HCT116 (cell line): ENCODE data around the gene PPP2R5B. TPM values are rescaled to one million over a fixed set of nuclear protein-coding genes. Genes with fewer than 3 reads are reported as not detected.

ENCODE experiments used
- ATAC-seq: fragments of 200-7000 bp; cut with Tn5 transposase; 2 replicates; pipeline ENCODE4 v1.9.1; 2020; ENCODE audit warnings: mild to moderate bottlenecking, moderate library complexity
- BruUV-seq: library from RNA; stranded (reverse); fragments of 400-500 nt; replicated peaks from 2 replicates; lab custom pipeline; 2021; lab: Mats Ljungman, UMichigan
- CTCF ChIA-PET: fragments of 300-600 bp; sonication (Branson Sonifier 250); formaldehyde crosslinking; loops from one replicate; lab custom pipeline; 2021; ENCODE audit warnings: antibody characterized with exemption; lab: Charles Lee
- POLR2A ChIA-PET: fragments of 300-600, 350-600 bp; sonication (Branson Sonifier 250); formaldehyde crosslinking; loops from one replicate; lab custom pipeline; 2021; ENCODE audit warnings: antibody characterized with exemption; lab: Charles Lee
- RAD21 ChIA-PET, 2 experiments: fragments of 300-600 bp; sonication (Branson Sonifier 250); formaldehyde crosslinking; loops; one replicate each; lab custom pipeline; 2023; ENCODE audit warnings: low total read pairs in 2 of 2; ENCODE audit not compliant: uncharacterized antibody in 2 of 2, unreplicated experiment in 2 of 2, low non-redundant PET in 1 of 2; lab: Charles Lee
- DNase-seq: peaks from one replicate; pipeline ENCODE4 v3.0.0-alpha.2; 2010; ENCODE audit warnings: low read depth, low spot score
- H2AFZ ChIP-seq: fragments of 200-600 bp; shearing (Covaris generic), sonication (generic); 2 replicates; pipeline ENCODE4 v1.6.1; 2017; ENCODE audit warnings: low read depth, mixed run types, mixed read lengths, antibody characterized with exemption, low read length; ENCODE audit not compliant: poor library complexity, severe bottlenecking
- H3K27ac ChIP-seq: 2 replicates; pipeline ENCODE4 v1.5.1; 2012; ENCODE audit warnings: low read depth, low read length
- H3K27me3 ChIP-seq: fragments of 200-600 bp; sonication (generic); 2 replicates; pipeline ENCODE4 v1.6.1; 2016; ENCODE audit warnings: mixed run types, low read length, mixed read lengths; ENCODE audit not compliant: insufficient read depth
- H3K36me3 ChIP-seq, 2 experiments: fragments of 200-500 bp in 1 of 2; fragments of 200-600 bp in 1 of 2; sonication (Bioruptor generic) in 1 of 2; sonication (generic) in 1 of 2; 2 replicates each; pipeline versions ENCODE4 v1.5.1 to v1.6.1; 2014 to 2016; ENCODE audit warnings: low read length in 2 of 2, inconsistent platforms in 1 of 2, mixed read lengths in 1 of 2, mixed run types in 1 of 2; ENCODE audit not compliant: insufficient read depth in 2 of 2, control insufficient read depth in 1 of 2
- H3K4me1 ChIP-seq, 2 experiments: fragments of 200-600 bp in 1 of 2; sonication (generic) in 1 of 2; 2 replicates each; pipeline versions ENCODE4 v1.5.1 to v1.6.1; 2012 to 2017; ENCODE audit warnings: low read length in 2 of 2, inconsistent platforms in 1 of 2, mild to moderate bottlenecking in 1 of 2, mixed read lengths in 1 of 2, mixed run types in 1 of 2, moderate library complexity in 1 of 2; ENCODE audit not compliant: insufficient read depth in 2 of 2, control insufficient read depth in 1 of 2
- H3K4me2 ChIP-seq: fragments of 200-600 bp; sonication (generic); 2 replicates; pipeline ENCODE4 v1.6.1; 2017; ENCODE audit warnings: mixed run types, low read length, mixed read lengths
- H3K4me3 ChIP-seq, 2 experiments: fragments of 200-600 bp in 1 of 2; sonication (generic) in 1 of 2; replicated peaks in 1 of 2; 2 replicates each; pipeline ENCODE4 v1.5.1; 2011 to 2016; ENCODE audit warnings: low read length in 2 of 2, control low read depth in 1 of 2, low read depth in 1 of 2, mild to moderate bottlenecking in 1 of 2, mixed read lengths in 1 of 2, mixed run types in 1 of 2
- H3K79me2 ChIP-seq: fragments of 200-600 bp; sonication (generic); 2 replicates; pipeline ENCODE4 v1.6.1; 2017; ENCODE audit warnings: mild to moderate bottlenecking, mixed run types, low read length, moderate library complexity, mixed read lengths; ENCODE audit not compliant: insufficient read depth
- H3K9ac ChIP-seq: fragments of 200-600 bp; sonication (generic); 2 replicates; pipeline ENCODE4 v1.6.1; 2016; ENCODE audit warnings: low read length, mixed read lengths
- H3K9me2 ChIP-seq: fragments of 200-600 bp; sonication (generic), shearing (Covaris generic); 2 replicates; pipeline ENCODE4 v1.6.1; 2017; ENCODE audit warnings: mixed run types, mild to moderate bottlenecking, moderate library complexity; ENCODE audit not compliant: insufficient read depth
- H3K9me3 ChIP-seq, 2 experiments: fragments of 200-500 bp in 1 of 2; fragments of 200-600 bp in 1 of 2; sonication (Bioruptor generic) in 1 of 2; sonication (generic) in 1 of 2; 2 replicates each; pipeline ENCODE4 v1.6.1; 2014 to 2017; ENCODE audit warnings: low read length in 2 of 2, mixed read lengths in 2 of 2, inconsistent platforms in 1 of 2, low read depth in 1 of 2, mild to moderate bottlenecking in 1 of 2, mixed run types in 1 of 2, moderate library complexity in 1 of 2; ENCODE audit not compliant: control insufficient read depth in 1 of 2, insufficient read depth in 1 of 2
- H4K20me1 ChIP-seq: fragments of 200-600 bp; sonication (generic), shearing (Covaris generic); 2 replicates; pipeline ENCODE4 v1.6.1; 2017; ENCODE audit warnings: mixed run types, mild to moderate bottlenecking, moderate library complexity; ENCODE audit not compliant: insufficient read depth
- CBX3 ChIP-seq: IDR thresholded peaks from 2 replicates; pipeline ENCODE4 v1.6.1; 2012; ENCODE audit warnings: low read depth
- CEBPB ChIP-seq: IDR thresholded peaks from 2 replicates; pipeline ENCODE4 v1.6.1; 2012; ENCODE audit warnings: low read depth
- CTCF ChIP-seq, 3 experiments: fragments of 200-600 bp in 1 of 3; sonication (generic) in 1 of 3; IDR thresholded peaks in 2 of 3; conservative IDR thresholded peaks in 1 of 3; 2 replicates each; pipeline ENCODE4 v1.5.1; 2012 to 2017; ENCODE audit warnings: low read depth in 2 of 3, low read length in 2 of 3, antibody characterized with exemption in 1 of 3, borderline replicate concordance in 1 of 3, control low read depth in 1 of 3, mild to moderate bottlenecking in 1 of 3, mixed read lengths in 1 of 3, mixed run types in 1 of 3, moderate library complexity in 1 of 3; ENCODE audit not compliant: insufficient read depth in 1 of 3
- EZH2phosphoT487 ChIP-seq: fragments of 200-600 bp; IDR thresholded peaks from 2 replicates; pipeline ENCODE4 v1.6.1; 2018; ENCODE audit warnings: antibody characterized with exemption, borderline replicate concordance
- FOSL1 ChIP-seq: IDR thresholded peaks from 2 replicates; pipeline ENCODE4 v1.6.1; 2012; ENCODE audit warnings: low read depth
- MAX ChIP-seq: IDR thresholded peaks from 2 replicates; pipeline ENCODE4 v1.6.1; 2012
- POLR2A ChIP-seq: IDR thresholded peaks from 2 replicates; pipeline ENCODE4 v1.7.0; 2011; ENCODE audit warnings: borderline replicate concordance; ENCODE audit not compliant: insufficient read depth, insufficient read length; ENCODE audit errors: extremely low read depth
- POLR2AphosphoS5 ChIP-seq: IDR thresholded peaks from 2 replicates; pipeline ENCODE4 v1.6.1; 2011; ENCODE audit warnings: mild to moderate bottlenecking, low read depth, low read length, moderate library complexity
- SIN3A ChIP-seq: IDR thresholded peaks from 2 replicates; pipeline ENCODE4 v1.6.1; 2012; ENCODE audit warnings: low read depth
- SRF ChIP-seq: IDR thresholded peaks from 2 replicates; pipeline ENCODE4 v1.6.1; 2012; ENCODE audit warnings: low read depth
- YY1 ChIP-seq: IDR thresholded peaks from 2 replicates; pipeline ENCODE4 v1.6.1; 2011; ENCODE audit warnings: low read length, low read depth, moderate library complexity, mild to moderate bottlenecking; ENCODE audit not compliant: insufficient replicate concordance; ENCODE audit errors: extremely low read depth
- ZBTB33 ChIP-seq: IDR thresholded peaks from 2 replicates; pipeline ENCODE4 v1.6.1; 2011; ENCODE audit warnings: mild to moderate bottlenecking, low read length, moderate library complexity; ENCODE audit not compliant: insufficient replicate concordance; ENCODE audit errors: extremely low read depth
- ZNF274 ChIP-seq: fragments of 200-500 bp; sonication (Bioruptor generic); IDR thresholded peaks from 2 replicates; pipeline ENCODE4 v1.6.1; 2014; ENCODE audit warnings: mild to moderate bottlenecking, low read depth, low read length, inconsistent platforms
- intact Hi-C: fragments of 100-400 bp; cut with micrococcal nuclease; formaldehyde crosslinking; loops from 2 replicates; pipeline ENCODE4 v1.10.0; 2022
- total RNA-seq: library from RNA; stranded (reverse); gene quantifications from one replicate; pipeline ENCODE4 v1.2.1, GENCODE V29; 2021; ENCODE audit not compliant: unreplicated experiment

Gene PPP2R5B
- total RNA-seq, 1 experiment from 2014 or later, result 10.9 TPM

- H3K9ac ChIP-seq, result no peak overlapping the region
Measured at GRCh38 chr11:64909653-64910343, 14.7 kb upstream of the PPP2R5B start.

More at GRCh38 chr11:64909653-64910343, 14.7 kb upstream of the PPP2R5B start:
- intact Hi-C loops, result loop anchor here (10.0 kb wide), 1 partner anchor 205 kb away; the partner anchor contains the start of genes TM7SF2 and ZNHIT2
- TF ChIP-seq CBX3 (no peak), SRF (no peak), ZNF274 (no peak), MAX (no peak), EZH2phosphoT487 (no peak), SIN3A (no peak), POLR2AphosphoS5 (no peak), FOSL1 (no peak), ZBTB33 (no peak), CTCF (IDR thresholded peaks at IDR 0.05 in 2 of 3, conservative IDR thresholded peaks at IDR 0.05 in 1 of 3; ENCODE audit: borderline replicate concordance in 1 of 3, insufficient read depth in 1 of 3, low read depth in 2 of 3, low read length in 2 of 3) (no peak), YY1 (no peak), POLR2A (no peak), CEBPB (no peak)
- no TSS peak for BruUV-seq
- H3K4me1 ChIP-seq, result no peaks in the 10 kb centered on the region
- ChIA-PET CTCF (no interaction called here), RAD21 (no interaction called here), POLR2A (no interaction called here)
- DNase-seq (no peak), ATAC-seq (no peak)
- H3K4me2 ChIP-seq, result no peak overlapping the region
- no peak overlapping the region for H3K4me3 ChIP-seq
- H3K79me2 ChIP-seq, result no peaks in the 10 kb centered on the region
- no peaks in the 10 kb centered on the region for H3K9me3 ChIP-seq
- no peak overlapping the region for H3K27ac ChIP-seq
- H3K36me3 ChIP-seq, result peaks cover 0 to 10% of the 10 kb centered on the region in 2 experiments; a peak in 2 of 4 replicates
- H4K20me1 ChIP-seq, result no peaks in the 10 kb centered on the region
- no peaks in the 10 kb centered on the region for H3K9me2 ChIP-seq
- no peaks in the 10 kb centered on the region for H3K27me3 ChIP-seq
- H2AFZ ChIP-seq, result no peak overlapping the region
